T1000 (cell line): ENCODE results near the gene RPL36AL.
A peak's percentile ranks its signal among the peaks of the same experiment; 100 is the strongest.
"Not testable (repeated sequence)": the region's sequence is repeated elsewhere in the genome, so short reads cannot be mapped to it uniquely, and the experiment has no call there.

Experiments
- DNase-seq: peaks from one replicate; lab custom pipeline; 2025; ENCODE audit warnings: mixed read lengths; lab: John Stamatoyannopoulos, UW

Gene RPL36AL

DNA sequence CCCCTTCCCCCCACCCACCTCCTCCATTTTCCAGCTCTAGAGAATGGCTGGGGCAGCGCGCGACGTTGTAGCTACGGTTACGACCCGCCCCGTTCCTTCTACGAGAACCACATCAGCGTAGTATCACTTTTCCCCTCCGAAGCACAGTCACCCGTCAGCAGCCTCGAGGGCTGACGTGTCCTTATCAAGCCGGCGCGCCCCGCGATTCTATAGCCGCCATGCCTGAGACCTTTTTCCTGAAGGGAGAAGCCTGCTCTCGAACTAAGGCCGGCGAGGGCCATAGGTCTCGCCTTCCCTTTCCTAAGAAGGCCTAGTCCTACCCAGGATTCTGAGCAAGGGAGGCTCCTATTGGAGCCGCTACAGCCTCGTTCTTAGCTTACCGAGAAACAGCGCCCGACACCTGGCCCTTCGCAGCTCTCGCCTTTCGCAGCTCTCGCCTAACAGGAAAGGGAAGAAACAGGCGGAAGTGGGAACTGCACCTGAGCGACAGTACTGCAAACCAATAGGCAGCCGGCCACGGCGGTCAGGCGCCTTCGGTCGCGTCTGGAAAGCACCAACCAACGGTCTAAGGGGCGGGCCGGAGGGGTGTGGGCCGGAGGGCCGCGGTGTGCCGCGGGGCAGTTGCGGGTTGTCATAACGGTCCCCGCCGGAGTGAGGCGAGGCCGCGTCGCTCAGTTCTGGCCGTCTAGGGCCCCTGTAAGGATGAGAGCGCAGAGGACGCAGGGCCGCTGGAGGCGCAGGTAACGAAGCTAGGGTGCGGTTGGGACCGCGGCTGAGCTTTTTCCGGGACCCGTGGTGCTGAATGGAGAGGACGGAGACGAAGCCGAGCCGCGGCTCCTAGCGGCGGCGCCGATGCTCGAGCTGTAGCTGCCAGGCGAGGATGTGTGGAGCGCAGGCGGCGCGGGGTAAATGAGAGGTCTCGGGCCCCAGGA, at the start of gene RPL36AL, which contains the start of gene MGAT2:
Gene RPL36AL (minus strand): TSS at position 445 of the 932 bp plus-strand sequence. CDS start 1,522 bp downstream, outside the sequence.
Gene MGAT2 (plus strand): TSS at position 618 of the 932 bp plus-strand sequence. CDS start 470 bp downstream, outside the sequence.
- peak; percentile 97 for DNase-seq

DNA sequence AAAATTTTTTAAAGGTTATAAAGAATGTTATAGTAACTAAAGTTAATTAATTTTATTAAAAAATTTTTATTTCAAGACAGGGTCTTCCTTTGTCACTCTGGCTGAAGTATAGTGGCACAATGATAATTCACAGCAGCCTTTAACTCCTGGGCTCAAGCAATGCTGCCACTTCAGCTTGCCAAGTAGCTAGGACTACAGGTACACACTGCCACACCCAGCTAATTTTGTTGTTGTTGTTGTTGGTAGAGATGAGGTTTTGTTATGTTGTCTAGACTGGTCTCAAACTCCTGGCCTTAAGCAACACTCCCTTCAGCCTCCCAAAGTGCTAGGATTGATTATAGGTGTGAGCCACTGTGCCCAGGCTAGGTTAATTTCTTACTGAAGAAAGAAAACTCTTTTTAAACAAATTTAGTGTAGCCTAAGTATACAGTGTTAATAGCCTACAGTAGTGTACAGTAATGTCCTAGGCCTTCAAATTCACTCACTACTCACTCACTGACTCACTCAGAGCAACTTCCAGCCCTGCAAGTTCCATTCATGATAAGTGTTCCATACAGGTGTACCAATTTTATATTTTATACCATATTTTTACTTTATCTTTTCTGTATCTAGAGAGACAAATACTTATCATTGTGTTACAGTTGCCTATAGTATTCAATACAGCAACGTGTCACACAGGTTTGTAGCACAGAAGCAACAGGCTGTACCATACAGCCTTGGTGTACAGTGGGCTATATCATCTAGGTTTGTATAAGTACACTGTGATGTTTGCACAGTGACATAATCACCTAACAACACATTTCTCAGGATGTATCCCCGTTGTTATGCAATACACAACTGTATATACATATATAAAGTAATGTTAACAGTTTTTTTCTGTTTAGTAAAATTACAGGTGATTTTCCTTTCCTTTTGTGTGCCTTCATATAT, 39.4 kb upstream of the RPL36AL start:
- no peak for DNase-seq

DNA sequence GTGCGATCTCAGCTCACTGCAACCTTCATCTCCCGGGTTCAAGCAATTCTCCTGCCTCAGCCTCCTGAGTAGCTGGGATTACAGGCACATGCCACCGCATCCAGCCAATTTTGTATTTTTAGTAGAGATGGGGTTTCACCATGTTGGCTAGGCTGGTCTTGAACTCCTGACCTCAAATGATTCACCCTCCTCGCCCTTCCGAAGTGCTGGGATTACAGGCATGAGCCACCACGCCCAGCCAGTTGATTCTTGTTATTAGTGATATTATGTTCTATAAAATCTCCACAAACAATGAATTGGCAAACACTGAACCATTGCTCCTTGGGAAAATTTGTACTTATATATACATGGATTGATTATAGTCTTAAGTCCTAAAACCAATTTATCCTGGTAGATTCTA, 37.1 kb upstream of the RPL36AL start:
- not testable (repeated sequence) for DNase-seq

DNA sequence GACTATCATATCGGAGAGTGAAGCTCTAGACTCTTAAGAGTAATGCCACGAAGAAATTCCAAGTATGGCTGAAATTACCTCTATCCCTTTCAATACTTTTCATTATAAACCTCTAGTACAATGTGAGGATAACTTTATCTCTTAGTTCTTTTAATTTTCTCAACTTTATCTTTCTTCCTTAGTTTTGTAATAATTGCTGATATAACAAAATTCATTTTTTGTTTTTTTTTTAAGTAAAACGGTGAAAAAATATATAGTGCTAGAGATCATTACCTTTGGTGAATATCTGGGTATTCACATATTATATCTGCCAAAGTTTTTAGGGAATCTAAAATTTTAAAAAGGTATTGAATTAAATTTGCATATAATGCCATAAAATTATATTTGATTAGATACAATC, 34.1 kb upstream of the RPL36AL start:
- DNase-seq = no peak

DNA sequence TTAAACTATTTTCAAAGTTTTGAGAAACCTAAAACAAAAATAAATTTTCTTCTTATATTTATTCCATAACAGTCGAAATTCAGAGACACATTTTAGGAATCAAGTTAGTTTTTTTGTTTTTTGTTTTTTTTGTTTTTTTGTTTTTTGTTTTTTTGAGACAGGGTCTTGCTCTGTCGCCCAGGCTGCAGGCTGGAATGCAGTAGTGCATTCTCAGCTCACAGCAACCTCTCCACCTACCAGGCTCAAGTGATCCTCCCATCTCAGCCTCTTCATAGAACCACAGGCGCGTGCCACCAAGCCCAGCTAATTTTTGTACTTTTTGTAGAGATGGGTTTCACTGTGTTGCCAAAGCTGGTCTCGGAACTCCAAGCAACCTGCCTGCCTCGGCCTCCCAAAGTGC, 33.1 kb upstream of the RPL36AL start:
- DNase-seq = no peak

DNA sequence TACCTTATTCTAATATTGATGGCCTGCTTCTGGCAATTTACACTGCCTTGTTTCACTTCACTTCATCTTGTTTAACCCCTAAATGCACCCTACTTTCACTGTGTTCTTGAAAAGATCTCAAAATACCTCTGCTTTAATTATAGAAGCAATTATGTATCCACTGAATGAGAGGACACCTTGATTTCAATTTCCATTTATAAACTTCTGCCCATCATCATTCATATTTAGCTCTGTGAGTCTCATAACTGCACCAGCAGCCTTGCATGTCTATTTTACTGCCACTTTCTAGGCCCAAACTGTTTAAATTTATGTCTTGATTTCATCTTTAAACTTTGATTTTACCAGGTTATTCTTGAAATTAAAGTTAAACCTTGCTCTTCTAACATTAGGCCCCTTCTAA, 21.7 kb upstream of the RPL36AL start:
- DNase-seq = no peak

DNA sequence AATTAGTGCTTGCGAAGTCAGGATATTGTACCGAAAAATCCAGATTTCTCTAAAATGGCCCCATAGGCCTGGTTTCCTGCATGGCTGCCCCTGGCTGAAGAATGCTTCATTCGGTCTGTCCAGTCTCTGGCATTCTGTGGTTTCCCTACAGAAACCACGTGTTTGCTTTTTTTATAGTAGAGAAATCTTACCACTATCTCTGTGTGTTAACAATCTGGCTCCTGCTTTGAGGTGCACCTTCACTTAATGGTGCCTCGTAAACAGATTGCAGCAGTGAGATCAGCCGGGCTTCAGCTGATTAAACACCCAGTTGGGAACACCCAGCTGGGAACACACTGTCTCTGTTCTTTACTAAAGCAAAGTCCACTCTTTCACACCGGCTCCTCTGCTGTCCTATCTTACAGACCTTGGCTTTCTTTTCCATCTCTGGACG, 21.3 kb upstream of the RPL36AL start:
- DNase-seq = no peak

DNA sequence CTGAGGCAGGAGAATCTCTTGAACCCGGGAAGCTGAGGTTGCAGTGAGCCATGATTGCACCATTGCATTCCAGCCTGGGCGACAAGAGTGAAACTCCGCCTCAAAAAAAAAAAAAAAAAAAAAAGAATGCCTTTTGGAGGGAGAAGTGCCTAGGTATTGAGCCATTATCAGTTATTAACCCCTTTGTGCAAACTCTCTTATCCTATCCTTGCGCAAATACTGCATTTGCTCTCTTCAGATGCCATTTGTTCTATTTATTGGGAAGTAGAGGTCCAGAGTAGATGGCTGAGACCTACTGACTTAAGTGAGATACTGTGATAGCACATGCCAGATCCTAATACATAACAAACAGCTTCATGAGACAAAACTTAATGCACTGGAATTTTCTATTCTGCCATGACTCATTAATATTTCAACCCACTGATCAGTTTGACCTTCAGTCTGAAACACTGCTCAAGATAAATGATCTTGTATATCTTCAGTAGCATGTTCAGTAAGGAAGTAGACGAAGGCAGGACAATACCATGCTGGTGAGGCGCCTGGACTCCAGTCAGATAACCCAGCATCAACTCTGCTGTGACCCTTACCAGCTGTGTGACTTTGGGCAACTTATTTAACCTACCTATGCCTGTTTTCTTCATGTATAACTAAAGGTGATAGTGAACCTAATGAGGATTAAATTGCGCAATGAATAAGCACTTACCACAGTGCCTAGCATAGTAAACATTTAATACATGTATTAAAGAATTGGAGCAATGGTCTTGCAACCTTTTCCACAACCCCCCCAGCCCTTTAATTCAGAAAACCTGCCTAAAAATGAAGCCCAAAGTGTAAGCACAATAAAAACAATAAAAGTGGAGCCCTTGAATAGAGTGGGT, 20.4 kb upstream of the RPL36AL start:
- DNase-seq = no peak

DNA sequence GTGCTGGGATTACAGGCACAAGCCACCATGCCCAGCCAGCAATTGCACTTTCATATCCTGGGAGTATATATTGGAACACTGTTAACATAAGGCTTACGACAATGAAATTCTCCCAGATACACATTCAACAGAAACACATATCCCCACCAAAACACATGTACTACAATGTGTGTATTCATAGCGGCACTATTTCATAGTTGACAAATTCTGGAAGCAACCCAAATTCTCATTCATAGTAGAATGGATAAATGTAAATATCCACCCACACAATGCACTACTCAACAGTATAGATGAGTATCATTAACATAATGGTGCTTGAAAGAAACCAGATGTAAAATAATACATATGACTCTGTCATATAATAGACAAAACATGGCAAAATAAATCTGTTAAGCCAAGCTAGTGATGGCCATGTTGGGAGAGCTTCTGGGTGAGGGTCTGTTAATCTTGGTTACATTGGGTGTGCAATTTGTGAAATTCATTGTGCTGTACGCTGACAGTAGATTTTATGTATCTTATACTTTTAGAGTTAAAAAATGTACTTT, 17.2 kb upstream of the RPL36AL start:
- DNase-seq = no peak

DNA sequence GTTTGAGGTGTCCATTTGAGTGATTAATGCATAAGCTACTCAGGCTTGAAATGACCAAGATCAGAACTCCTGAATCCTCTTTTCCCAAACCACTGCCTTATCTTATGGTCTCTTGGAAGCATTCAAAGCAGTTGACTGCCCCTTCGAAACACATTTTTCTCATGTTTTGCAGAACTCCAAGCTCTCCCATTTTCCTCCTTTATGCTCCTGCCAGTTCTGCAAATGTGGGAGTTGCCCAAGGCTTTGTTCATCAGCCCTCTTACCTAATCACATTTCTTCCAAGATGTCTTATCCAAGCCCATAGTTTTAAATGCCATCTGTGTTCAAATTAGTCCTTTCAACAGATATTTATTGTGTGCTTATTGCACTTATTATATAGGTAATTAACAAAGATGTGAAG, 16.4 kb upstream of the RPL36AL start:
- no peak for DNase-seq

DNA sequence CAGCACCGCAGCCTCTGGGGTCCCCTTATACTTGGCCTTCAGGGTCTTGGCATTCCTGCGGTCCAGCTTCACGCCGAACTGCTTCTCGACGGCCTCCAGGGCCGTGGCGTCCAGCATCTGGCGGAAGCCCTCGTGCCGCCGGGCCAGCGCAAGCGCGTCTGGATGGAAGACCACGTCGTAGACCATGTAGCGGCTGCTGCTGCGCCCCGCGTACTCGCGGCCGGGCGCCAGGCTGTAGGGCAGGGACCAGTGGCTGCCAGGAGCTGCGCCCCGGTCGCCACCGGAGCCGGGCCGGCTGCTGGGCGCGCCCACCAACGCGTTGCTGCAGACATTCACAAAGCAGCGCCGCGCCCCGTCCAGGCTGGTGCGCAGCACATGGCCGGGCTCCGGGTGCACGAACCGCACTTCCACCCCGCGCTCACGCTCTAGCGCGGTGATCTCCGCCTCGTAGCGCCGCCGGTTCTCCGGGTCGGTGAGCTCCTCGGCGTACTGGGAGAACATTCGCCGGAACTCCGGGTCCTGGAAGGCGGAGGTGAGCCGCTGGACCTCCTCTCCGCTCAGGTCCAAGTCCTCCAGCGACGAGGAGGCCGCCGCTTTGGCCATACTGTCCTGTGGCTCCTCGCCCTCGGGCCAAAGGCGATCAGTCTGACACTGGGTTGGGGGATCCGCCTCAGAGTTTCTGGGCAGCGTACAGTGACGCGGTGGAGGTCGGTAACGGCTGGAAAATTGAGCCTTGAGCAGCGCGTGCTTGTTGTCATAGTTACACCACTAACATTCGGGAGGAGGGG, 14.3 kb upstream of the RPL36AL start, which contains the start of gene DNAAF2:
Gene DNAAF2 (minus strand): TSS at position 698 of the 788 bp plus-strand sequence. CDS start 95 bp downstream, at position 603.
- DNase-seq = peak; percentile 61

DNA sequence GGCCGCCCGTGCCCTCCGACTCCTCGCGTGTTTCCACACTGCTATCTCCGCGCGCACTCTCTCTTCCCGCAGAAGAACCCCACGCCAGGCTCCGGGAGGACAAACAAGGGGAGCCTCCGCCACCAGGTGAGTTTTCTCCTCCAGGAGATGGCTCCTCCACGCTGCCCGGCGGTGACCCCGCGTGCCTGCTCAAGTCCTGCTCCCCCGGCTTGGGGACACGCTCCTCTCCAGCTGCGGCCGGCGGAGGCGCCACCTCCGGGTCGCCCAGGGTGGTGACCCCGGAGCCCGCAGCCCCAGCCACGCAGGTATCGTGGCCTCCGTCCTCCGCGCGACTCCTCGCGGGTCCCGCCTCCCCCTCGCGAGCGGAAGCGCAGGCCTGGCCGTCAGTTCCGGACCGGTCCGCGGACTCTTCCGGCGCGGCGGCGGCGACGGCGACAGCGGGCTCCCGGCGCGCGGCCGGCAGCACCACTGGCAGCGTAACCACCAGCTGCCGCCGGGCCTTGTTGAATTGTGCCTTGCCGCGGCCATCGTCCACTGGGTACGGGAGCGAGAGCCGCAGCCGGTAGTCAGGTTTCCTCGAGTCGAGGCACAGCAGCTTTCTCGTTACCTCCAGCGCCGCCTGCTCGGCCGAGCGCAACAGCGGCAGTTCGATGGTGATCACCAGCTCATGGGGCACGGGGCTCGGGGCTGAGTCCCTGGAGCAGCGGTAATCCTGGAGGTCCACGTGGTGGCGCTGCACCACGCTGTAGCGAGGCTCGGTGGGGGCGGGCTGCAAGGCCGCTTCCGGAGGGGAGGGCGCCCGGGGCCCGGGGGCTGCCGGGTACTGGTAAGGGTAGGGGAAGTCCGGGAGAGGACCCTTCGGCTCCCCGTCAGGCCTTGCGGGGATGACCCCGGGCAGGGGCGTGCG, 13.5 kb upstream of the RPL36AL start:
- DNase-seq = peak; percentile 87

DNA sequence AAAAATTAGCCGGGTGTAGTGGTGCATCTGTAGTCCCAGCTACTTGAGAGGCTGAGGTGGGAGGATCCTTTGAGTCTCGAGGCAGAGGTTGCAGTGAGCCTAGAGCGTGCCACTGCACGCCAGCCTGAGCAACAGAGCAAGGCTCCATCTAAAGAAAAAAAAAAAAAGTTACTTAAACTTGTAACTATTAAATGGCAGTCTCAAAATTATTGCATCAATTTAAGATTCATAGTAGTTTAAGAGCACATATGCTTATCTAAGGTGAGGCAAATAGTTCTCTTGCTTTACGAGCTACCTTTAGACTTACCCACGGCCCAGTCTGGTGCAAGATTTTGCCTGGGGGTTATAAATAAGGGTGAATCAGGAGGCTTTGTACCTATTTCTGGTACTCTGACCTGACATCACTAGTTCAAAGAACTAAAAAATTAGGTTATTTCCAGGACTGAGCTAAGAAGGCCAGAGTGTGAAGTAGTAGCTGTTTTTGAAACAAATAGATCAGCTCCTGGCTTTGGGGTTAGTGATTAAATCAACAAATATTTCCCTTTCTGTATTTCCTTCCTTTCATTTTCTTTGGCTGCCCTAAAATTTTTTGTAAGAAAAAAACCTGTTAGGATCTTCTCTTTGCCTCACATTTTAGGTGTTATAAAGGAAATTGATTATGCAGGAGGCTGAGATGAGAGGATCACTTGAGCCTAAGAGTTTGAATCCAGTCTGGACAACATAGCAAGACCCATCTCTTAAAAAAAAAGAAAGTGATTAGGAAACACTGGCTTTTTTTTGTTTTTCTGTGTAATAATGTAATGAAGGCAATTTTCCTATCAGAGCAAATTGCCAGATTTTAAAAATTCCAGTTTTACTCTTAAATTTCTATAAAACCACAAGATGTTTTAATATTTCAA, 3.8 kb upstream of the RPL36AL start:
- DNase-seq = no peak

DNA sequence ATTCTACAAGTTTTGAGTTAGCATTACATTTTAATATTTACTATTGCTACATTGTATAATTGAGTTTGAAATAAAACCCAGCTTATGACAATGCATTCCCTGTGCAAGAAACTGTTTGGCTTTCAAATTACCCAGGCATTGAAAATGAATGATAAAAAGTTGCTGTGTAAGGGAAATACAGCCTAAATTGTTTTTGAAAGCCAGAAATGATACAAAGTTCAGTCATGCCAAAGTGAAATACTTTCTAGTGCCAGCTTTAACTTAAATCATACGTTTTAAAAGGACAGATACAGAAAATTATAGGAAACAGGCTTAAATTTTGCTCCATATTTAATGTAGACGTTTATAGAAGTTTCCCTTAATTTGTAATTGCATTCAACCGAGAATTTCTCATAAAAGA, 3.0 kb upstream of the RPL36AL start:
- no peak for DNase-seq

DNA sequence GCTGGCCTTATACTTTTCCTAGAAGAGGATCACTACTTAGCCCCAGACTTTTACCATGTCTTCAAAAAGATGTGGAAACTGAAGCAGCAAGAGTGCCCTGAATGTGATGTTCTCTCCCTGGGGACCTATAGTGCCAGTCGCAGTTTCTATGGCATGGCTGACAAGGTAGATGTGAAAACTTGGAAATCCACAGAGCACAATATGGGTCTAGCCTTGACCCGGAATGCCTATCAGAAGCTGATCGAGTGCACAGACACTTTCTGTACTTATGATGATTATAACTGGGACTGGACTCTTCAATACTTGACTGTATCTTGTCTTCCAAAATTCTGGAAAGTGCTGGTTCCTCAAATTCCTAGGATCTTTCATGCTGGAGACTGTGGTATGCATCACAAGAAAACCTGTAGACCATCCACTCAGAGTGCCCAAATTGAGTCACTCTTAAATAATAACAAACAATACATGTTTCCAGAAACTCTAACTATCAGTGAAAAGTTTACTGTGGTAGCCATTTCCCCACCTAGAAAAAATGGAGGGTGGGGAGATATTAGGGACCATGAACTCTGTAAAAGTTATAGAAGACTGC, 1.7 kb upstream of the RPL36AL start:
- no peak for DNase-seq

DNA sequence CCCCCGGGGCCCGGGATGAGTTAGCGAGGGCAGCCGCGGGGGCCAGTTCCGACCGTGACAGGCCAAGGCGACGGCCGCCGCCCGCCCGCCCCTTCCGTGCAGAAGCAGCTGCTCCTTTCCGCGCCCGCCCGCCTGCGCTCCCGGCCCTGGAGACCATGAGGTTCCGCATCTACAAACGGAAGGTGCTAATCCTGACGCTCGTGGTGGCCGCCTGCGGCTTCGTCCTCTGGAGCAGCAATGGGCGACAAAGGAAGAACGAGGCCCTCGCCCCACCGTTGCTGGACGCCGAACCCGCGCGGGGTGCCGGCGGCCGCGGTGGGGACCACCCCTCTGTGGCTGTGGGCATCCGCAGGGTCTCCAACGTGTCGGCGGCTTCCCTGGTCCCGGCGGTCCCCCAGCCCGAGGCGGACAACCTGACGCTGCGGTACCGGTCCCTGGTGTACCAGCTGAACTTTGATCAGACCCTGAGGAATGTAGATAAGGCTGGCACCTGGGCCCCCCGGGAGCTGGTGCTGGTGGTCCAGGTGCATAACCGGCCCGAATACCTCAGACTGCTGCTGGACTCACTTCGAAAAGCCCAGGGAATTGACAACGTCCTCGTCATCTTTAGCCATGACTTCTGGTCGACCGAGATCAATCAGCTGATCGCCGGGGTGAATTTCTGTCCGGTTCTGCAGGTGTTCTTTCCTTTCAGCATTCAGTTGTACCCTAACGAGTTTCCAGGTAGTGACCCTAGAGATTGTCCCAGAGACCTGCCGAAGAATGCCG, 872 bp upstream of the RPL36AL start:
- DNase-seq = no peak

DNA sequence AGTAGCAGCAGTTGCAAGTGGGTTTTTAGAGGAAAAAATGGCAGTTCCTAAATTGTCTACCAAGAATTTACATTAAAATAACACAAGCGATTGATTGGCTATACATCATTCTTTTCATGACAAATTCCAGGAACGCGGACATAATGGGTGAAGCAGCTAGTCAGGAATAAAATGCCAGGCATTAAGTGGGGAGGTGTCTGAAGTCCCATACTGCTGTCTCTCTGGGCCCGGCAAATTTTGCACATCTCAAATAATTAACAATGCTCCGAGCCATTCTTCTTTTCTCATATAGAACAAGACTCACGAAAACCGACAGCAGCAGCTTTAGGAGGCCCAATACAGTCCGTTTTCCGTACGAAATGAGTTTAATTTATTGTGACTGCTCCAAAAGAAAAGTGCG, 696 bp downstream of the RPL36AL start:
- no peak for DNase-seq
